HG03558 (cell line): ENCODE results near the gene DUSP11.
"Not testable (repeated sequence)": the region's sequence is repeated elsewhere in the genome, so short reads cannot be mapped to it uniquely, and the experiment has no call there.

Experiments
- ATAC-seq: cut with Tn5 transposase; IDR thresholded peaks from one replicate; pipeline ENCODE4 v1.9.1; 2021; ENCODE audit warnings: moderate number of reproducible peaks; ENCODE audit not compliant: unreplicated experiment; ENCODE audit errors: extremely low read depth

Gene DUSP11

DNA sequence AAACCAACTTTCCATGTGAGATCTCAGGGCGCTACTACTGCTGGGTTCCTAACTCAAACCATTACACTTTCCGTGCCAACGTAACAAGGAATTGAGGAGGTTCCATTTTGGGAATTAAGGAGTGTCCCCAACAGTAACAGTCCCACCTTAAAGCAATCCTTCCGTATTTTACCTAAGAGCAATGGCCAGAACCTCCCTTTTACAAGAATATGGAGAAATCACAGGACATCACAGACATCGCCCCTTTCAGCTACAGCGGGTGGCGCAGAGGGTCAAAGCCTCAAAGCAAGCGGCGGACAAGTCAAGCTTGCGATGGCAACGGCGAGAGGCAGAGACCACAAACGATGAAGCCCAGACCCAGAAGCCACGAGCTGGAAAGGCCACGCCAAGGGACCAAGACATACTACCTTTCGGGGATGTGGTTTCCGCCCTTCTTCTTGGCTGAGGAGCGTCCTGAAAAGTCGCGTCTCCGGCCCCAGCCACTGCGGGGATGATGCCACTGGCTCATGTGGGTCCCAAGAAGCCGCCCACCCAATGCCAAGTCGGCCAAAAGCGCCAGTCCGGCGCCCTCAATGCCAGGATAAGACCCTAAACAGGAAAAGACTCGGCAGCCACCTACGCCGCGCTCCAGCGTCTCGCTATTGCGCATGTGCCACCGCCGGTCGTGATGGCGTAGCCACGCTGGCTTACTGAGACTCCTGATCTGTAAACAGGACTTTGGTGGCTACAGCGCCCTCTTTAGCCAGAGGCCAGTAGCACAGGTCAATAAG, at the start of gene DUSP11:
Gene DUSP11, minus strand, starts transcription at position 637 of the 770 bp plus-strand sequence. Its CDS starts 129 bp downstream, at position 508.
- peak; percentile 94 for ATAC-seq

DNA sequence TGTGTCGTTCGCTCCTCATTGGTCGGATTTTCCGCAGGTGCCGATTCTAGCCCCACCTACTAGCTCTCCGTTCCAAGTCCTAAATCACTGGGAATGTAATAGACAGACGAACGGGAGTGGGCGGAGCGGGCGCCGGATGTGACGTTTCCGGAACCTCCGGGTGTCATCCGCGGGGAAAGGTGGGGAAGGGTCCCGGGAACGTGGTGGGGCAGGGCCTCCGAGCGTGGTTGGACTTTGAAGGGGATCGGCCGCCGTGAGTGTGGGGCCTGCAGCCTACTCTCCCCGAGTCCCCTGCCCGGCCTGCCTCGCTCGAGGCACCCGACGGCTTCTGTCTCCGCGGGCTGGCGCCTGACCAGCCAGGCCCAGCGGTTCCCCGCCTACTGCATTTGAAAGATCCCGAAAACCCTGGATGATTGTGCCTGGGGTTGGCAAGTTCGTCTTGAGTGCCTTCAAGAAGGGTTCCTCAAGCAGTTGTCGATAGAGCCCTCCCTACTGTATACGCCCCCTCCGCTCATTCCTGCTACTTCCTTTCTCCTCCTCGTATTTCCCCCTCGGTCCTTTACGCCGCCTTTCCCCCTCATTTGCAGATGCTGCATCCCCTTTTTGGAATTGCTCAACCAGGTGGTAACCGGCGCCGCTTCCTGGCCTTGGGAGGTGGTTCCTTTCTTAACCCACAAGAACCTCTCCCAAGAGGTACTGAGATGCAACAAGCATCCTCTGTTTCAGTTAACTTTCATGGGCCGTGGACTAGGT, 49.1 kb upstream of the DUSP11 start, which contains the start of gene STAMBP:
Gene STAMBP, plus strand, starts transcription at position 144 of the 753 bp plus-strand sequence. CDS start 1,896 bp downstream, outside the sequence.
- peak; percentile 77 for ATAC-seq

DNA sequence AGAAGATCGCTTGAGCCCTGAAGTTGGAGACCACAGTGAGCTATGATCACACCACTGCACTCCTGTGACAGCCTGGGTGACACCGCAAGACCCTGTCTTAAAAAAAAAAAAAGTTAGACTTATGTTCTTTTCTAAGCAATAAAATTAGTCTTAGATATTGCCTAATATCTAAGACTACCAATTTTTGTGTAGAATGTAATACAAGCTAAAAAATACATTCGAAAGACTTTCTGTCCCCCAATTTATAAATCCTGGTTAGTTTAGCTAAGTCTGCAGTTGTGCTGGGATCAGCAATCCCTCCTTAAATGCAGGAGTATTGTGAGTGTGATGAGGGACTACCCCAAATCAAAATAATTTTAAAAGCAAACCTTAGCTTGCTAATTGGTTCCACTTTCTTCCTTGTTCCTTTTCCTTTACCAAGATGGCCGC, 48.5 kb upstream of the DUSP11 start:
- no peak for ATAC-seq

DNA sequence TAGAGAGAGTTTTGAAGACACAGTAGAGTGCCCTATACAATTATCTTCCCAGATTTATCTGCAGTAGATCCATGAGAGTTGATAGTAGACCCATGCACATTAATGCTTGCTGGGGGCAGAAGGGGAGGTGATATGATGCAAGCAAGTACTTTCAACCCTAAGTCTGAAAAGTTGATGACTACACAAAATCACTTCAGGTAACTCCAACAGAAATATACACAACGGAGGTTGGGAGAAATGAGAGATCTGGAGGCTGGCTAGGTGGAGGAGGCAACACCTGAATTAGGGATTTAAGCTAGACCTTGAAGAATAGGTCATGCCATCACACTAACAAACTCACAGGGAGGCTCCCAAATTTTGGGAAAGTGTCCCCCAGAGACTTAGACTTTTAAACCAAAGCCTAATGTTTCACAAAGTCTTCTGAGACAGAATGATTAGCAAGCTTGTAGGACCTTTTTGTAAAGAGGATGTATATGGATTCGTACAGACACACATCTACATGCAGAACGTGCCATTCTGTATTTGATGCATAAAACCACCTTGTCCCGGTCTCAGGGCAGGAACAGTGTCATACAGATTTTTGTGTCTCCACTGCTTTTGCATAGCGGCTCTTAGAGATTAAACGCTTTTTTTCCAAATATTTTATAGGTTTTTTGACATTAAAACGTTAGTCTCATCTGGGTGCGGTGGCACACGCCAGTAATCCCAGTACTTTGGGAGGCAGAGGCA, 47.9 kb upstream of the DUSP11 start:
- ATAC-seq = no peak

DNA sequence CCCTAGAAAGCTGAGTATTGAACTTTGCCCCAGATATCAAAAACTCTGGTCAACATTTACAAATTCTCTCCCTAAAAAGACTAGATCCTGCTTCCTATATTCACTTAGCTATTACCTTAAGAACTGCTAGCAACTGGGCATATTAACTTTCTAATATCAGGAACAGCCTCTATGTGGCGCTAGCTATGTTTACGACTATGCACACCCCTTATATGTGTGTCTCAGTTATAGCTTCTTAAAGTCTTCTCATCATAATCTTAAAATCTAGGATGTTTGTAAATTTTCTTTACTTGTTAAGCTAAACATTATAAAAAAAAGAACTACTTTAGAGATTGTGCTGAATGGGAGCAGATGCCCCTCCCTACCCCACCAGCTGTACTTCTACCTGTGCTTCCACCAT, 47.1 kb upstream of the DUSP11 start:
- no peak for ATAC-seq

DNA sequence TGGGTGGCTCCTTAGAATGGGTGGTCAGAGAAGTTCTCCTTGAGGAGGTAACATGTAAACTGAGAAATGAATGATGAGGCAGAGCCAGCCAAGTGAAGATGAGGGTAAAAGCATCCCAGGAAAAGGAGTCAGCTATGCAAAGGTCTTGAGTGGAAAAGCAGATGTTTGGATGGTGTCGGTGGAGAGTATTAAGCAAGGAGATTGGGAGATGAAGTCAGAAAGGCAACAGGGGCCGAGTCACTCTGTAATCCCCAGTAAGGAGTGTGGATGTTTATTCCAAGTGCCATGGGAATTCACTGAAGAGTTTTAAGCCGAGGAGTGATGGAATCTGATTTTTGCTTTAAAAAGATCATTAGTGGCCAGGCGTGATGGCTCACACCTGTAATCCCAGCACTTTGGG, 45.5 kb upstream of the DUSP11 start:
- ATAC-seq = no peak

DNA sequence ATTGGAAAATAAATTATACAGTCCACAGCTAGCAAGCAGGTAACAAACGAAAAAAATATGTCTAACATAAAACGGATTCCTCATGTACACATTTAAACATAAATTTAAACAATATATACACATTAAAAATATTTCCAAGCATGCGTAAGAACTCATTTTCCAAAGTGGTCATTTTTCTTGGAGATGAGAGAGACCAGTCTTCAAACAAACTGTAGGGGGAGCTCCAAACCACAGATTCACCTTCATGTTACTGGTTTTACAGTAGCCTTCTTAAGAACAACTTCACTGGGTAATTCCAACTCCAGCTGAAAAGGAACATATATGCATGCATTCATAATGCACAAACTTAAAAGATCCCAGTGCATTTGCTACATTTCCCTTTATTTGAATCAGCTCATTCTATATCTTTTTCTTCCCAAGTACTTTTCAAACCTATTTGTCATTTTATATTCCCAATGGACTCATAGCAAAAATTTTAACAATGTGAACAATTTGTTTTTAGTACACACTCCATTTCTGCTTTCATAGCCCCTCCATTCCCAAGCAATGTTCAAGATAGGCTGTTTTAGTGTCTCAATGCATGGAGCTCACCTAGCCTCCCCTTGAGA, 44.1 kb upstream of the DUSP11 start:
- ATAC-seq = no peak

DNA sequence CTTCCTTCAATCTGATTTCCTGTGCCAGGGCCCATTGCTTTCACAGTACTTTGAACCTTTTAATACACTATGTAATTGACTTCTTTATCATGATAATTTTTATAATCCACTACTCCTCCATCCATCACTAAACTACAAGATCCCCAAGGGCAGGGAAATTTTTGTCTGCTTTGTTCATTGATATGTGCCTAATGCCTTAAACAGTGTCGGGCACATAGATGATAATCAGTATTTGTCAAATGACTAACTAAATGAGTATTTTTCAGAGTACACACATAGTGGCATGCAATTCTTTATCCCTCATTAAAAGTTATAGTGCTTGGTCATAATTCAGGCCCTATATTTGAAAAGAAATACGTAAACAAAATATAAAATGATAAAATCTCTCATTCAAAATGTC, 43.5 kb upstream of the DUSP11 start:
- no peak for ATAC-seq

DNA sequence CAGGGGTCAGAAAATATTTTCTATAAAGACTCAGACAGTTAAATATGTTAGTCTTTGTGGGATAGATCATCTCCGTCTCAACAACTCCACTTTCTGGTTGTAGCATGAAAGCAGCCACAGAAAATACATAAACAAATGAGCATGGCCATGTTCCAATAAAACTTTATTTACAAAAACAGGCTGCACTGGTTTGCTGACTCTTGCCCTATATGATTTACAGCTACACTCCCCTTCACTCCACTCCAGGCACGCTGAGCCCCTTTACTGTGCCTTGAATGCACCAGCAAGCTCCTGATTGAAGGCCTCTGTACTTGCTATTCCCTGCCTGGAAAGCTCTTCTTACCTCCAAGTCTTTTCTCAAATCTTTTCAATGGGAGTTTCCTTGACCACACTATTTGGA, 43.1 kb upstream of the DUSP11 start:
- no peak for ATAC-seq

DNA sequence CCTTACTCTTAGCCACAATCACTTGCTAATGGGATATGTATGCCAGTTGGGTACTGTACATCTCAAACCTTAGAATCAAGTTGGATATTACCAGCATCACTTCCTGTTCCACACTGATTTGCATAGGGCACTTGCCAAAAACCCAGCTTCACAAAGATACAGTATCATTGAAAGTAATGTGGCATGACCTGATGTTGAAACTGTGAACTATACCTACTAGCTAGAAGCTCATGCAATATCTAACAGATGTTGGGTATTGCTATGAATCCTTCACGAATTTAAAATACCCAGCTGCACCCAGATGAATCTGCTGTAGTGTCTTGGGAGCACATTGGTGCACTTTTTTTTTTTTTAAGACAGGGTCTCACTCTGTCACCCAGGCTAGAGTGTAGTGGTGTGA, 42.4 kb upstream of the DUSP11 start:
- ATAC-seq = peak; percentile 53

DNA sequence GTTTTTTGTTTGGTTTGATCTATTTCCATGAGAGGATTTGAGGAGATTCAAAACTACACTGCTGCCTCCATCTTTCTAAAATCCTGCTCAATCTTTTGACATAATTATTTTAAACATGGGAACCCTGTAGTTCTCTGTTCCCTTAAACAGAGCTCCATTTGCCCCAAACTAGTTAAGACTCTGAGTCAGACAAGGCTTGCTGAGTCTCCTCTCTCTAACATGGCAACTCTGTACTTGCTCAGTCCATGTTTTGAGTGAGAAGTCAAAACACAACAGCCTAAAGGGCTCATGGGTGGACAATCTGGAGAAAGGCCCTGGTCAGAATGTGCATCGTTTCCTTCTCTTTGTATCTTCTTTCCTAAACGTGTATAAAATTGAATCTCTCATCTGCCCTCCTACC, 41.8 kb upstream of the DUSP11 start:
- ATAC-seq = no peak

DNA sequence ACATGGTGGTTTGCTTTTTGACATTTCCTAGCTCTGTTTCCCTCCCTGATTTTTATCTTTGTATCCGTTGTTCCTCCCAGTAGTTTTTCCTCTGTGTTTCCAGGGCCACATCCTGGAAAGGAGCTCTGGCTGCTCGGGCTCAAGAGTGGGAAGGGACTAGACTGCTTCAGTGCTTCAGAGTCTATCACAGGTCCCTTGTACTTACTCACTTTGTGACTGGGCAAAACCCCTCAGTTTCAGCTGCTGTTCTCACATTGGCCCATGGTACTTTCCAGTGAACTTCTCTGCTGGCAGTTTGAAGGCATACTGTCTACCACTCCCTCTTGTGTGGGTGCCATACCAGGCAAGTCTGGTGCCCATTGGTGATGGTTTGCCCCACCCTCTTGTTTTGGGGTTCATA, 41.3 kb upstream of the DUSP11 start:
- ATAC-seq = peak; percentile 51

DNA sequence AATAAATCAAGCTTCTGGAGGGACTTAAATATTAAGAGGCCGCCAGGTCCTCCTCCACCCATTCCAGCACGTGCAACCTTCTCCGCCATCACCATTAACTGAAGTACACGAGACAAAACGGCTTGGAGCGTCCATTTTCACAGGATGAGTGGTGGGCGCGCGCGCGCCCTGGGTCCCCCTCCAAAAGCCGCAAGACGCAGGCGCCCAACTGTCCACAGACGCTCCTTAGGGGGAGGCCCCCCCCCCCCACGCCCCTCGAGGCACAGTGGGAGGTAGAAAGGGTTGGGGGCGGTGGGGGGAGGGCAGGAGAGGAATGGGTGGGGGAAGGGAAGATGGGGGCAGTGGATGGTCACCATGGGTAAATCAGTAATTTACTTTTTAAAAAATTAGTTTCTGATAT, 38.4 kb upstream of the DUSP11 start:
- ATAC-seq = no peak

DNA sequence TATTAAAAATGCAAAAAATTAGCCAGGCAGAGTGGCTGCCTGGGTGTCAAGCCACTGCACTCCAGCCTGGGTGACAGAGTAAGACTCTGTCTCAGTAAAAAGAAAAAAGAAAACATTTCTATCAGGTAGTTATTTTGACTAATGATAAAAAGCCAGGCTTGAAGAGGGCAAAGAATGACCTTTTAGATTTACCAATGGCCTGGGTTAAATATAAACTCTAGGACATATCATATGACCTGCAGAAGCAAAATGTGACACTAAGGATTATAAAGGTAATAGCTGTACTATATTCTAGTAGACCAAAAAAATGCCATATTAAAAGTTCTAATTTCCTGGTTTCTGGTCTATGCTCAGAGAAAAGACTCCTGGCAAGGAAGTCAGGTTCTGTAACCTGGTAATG, 32.7 kb upstream of the DUSP11 start:
- ATAC-seq = no peak

DNA sequence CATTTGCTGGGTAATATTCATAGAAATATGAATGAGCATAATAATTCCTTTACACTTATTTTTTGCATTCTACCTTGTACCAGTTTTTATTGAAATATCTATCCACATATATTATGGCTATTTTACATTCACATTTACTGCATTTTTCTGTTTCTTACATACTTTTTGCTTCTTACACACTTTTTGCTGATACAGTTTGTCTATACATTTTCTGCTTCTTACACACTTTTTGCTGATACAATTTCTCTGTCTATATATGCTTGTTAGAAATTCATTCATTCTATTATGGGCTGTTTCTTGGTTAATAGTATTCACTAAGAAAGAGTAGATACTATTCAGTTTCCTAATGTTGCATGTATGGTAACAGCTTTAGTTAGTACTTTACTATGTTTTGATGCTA, 32.0 kb upstream of the DUSP11 start:
- no peak for ATAC-seq

DNA sequence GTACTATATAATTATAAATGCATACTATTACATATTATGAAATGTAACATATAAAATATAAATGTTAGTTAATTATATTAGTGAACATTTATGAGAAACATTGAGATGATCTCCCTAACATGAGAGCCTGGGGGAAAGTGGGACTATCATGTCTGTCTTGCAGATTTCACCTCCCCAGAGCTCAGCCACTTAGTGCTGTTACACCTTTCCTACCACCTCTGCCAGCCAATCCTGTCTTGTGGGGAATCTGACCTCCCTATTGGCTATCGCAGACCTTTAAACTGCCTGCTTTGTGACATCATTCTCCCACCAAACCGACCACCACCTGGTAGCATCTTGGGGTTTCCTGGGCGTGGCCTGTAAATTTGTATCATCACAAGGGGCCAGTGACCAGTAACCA, 4.0 kb upstream of the DUSP11 start, which contains the start of gene C2orf78:
Gene C2orf78, plus strand, starts transcription at position 301 of the 400 bp plus-strand sequence. CDS start 127 bp downstream, outside the sequence.
- ATAC-seq = not testable (repeated sequence)

DNA sequence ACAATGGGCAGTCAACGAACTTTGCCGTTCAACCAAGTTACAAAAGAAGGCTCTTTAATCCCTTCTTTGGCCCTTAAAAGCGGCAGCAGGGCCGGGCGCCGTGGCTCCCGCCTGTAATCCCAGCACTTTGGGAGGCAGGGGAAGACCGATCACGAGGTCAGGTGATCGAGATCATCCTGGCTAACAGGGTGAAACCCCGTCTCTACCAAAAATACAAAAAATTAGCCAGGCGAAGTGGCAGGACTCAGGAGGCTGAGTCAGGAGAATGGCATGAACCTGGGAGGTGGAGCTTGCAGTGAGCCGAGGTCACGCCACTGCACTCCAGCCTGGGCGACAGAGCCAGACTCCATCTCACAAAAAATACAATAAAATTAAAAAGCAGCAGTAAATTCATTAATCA, 3.5 kb upstream of the DUSP11 start:
- not testable (repeated sequence) for ATAC-seq

DNA sequence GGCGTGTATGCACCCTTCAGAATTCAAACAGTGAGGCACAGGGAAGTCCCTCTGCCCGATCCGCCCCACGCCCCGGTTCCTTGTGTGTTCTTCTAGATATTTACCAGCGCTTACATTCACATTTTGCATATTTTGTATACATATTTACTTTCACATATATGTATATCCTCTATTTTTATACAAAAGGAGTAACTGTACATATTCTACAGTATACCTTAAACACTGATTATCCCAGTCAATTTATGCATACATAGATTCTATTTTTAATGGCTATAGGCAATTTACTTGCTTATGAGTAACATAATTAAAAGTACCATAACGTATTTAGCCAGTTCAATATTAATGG, 307 bp upstream of the DUSP11 start:
- ATAC-seq = no peak

DNA sequence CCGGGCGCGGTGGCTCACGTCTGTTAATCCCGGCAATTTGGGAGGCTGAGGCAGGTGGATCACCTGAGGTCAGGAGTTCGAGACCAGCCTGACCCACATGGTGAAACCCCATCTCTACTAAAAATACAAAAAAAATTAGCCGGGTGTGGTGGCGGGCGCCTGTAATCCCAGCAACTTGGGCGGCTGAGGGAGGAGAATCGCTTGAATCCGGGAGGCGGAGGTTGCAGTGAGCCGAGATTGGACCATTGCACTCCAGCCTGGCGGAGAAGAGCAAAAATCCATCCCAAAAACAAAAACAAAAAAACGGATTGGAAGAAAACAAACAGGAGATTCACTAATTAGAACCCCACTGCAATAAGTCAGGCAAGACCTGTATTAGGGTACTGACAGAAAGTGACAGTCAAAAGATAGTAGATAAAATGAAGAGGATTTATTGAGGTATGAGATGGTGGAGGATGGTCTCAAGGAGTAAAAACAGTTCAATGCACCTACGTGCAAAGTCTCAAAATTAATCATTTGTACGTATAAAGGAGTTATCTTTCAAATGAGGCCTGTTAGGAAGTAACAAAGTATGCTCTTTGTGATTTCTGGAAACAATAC, 936 bp downstream of the DUSP11 start:
- not testable (repeated sequence) for ATAC-seq
